Measurements from ENCODE around the gene RO60.

DNA sequence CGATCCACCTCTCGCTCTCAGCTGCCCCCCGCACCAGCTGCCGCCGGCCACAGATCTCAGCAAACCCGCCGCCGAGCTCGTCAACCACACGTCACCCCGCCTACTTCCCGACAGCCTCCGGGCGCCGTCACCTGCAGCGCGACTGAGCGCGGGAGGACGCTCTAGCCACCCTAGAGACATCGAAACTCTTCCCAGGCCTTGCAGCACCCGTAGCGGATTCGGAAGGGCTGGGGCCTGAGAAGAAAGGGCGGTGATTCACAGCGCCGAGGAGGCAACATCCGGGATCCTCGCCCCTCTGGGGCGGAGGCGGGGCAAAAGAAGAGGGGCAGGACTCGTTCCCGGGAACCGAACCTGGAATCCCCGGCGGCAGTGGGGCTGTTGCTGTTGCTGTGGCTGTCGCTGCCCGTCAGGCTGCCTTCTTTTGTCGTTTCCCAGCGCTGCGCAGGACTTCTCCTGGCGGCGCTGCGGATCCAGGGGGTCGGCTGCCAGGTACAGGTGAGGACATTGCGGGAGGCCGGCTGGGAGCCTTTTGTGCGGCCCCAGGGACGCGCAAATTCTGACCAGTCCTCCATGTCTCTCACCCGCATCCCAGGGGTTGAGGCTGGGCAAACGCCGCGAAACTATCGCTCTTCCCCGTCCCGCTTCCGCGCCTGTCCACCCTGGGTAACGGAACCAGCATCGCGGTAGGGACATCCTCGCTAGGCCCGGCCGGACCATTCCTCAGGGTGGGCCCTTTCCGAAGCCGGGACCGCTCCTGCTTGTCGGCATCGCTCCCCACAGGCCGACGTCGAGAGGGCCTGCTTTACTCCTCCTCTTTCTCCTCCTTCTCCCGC, at the start of gene RO60, which contains the start of gene UCHL5:
- TF ChIP-seq MAX (IDR thresholded peaks at IDR 0.05) (peak; percentile 97), CTCF (IDR thresholded peaks at IDR 0.05 in 2 of 3, conservative IDR thresholded peaks at IDR 0.05 in 1 of 3; ENCODE audit: borderline replicate concordance in 1 of 3, insufficient read depth in 1 of 3, low read depth in 2 of 3, low read length in 2 of 3) (no peak), TCF7L2 (IDR thresholded peaks at IDR 0.05; ENCODE audit: borderline replicate concordance, extremely low read depth, insufficient read depth, insufficient read length) (peak; percentile 91), FOSL1 (IDR thresholded peaks at IDR 0.05; ENCODE audit: low read depth) (peak; percentile 58; the same call in 1 of the 2 replicates), EZH2 (IDR thresholded peaks at IDR 0.05) (no peak), EZH2phosphoT487 (IDR thresholded peaks at IDR 0.05; ENCODE audit: borderline replicate concordance) (no peak), CEBPB (IDR thresholded peaks at IDR 0.05; ENCODE audit: low read depth) (peak; percentile 48; the same call in 1 of the 2 replicates), ELF1 (IDR thresholded peaks at IDR 0.05; ENCODE audit: borderline replicate concordance, low read depth) (peak; percentile 90)

Measured in HCT116 (cell line).